OCI-LY7 (cell line): ENCODE measurements around the gene HOXC6.

Source experiments
- CTCF ChIP-seq: fragments of 200-600 bp; sonication (generic); conservative IDR thresholded peaks from 2 replicates; pipeline ENCODE4 v1.5.1; 2014; ENCODE audit warnings: mild to moderate bottlenecking, antibody characterized with exemption, low read length, moderate library complexity, mixed read lengths
- EZH2phosphoT487 ChIP-seq: fragments of 200-600 bp; sonication (generic); IDR thresholded peaks from 2 replicates; pipeline ENCODE4 v1.6.1; 2018; ENCODE audit warnings: low read depth, borderline replicate concordance, mild to moderate bottlenecking, mixed run types, antibody characterized with exemption, low read length, moderate library complexity, mixed read lengths

- TF ChIP-seq CTCF (no peak), EZH2phosphoT487 (no peak)
Measured at GRCh38 chr12:54041097-54041690, 13.0 kb downstream of the HOXC6 start.
